Hepatocyte (in vitro differentiated cells): ENCODE results near the gene MRPL27. TPM values are rescaled to one million over a fixed set of nuclear protein-coding genes. Genes with fewer than 3 reads are reported as not detected.

Experiments used
- DNase-seq: peaks from one replicate; pipeline ENCODE4 v3.0.0-alpha.2; 2016; ENCODE audit warnings: low spot score
- H2AFZ ChIP-seq: fragments of 200-600 bp; sonication (generic); 2 replicates; pipeline ENCODE4 v1.6.0; 2016; ENCODE audit warnings: antibody characterized with exemption, mild to moderate bottlenecking
- H3K27ac ChIP-seq: fragments of 200-600 bp; sonication (generic); 2 replicates; pipeline ENCODE4 v1.5.1; 2016; ENCODE audit warnings: mild to moderate bottlenecking
- H3K27me3 ChIP-seq: fragments of 200-600 bp; sonication (generic); 2 replicates; pipeline ENCODE4 v1.6.1; 2016
- H3K36me3 ChIP-seq: fragments of 200-600 bp; sonication (generic); replicated peaks from 2 replicates; pipeline ENCODE4 v1.5.1; 2016; ENCODE audit warnings: low read depth; ENCODE audit not compliant: insufficient read depth
- H3K4me1 ChIP-seq: fragments of 200-600 bp; sonication (generic); 2 replicates; pipeline ENCODE4 v1.5.1; 2016; ENCODE audit warnings: mild to moderate bottlenecking, moderate library complexity; ENCODE audit not compliant: insufficient read depth
- H3K4me2 ChIP-seq: fragments of 200-600 bp; sonication (generic); 2 replicates; pipeline ENCODE4 v1.6.0; 2016
- H3K4me3 ChIP-seq: fragments of 200-600 bp; sonication (generic); 2 replicates; pipeline ENCODE4 v1.5.1; 2016; ENCODE audit warnings: mild to moderate bottlenecking
- H3K79me2 ChIP-seq: fragments of 200-600 bp; sonication (generic); 2 replicates; pipeline ENCODE4 v1.6.0; 2017; ENCODE audit warnings: mild to moderate bottlenecking
- H3K9me2 ChIP-seq: fragments of 200-600 bp; sonication (generic); replicated peaks from 2 replicates; pipeline ENCODE4 v1.6.0; 2017; ENCODE audit warnings: mild to moderate bottlenecking; ENCODE audit not compliant: insufficient read depth
- H3K9me3 ChIP-seq: fragments of 200-600 bp; sonication (generic); 2 replicates; pipeline ENCODE4 v1.5.1; 2016; ENCODE audit warnings: low read depth, mild to moderate bottlenecking
- H4K20me1 ChIP-seq: fragments of 200-600 bp; sonication (generic); 2 replicates; pipeline ENCODE4 v1.6.0; 2016; ENCODE audit warnings: mild to moderate bottlenecking; ENCODE audit not compliant: insufficient read depth, poor library complexity, severe bottlenecking
- EZH2 ChIP-seq: fragments of 200-600 bp; sonication (generic); IDR thresholded peaks from 2 replicates; pipeline ENCODE4 v1.6.1; 2016; ENCODE audit warnings: antibody characterized with exemption, mild to moderate bottlenecking, borderline replicate concordance
- EZH2phosphoT487 ChIP-seq: fragments of 200-600 bp; sonication (generic); IDR thresholded peaks from one replicate; pipeline ENCODE4 v1.6.1; 2018; ENCODE audit warnings: antibody characterized with exemption, mild to moderate bottlenecking, low read depth, moderate library complexity; ENCODE audit not compliant: unreplicated experiment, severe bottlenecking
- WGBS: methylation state at CpG from one replicate; pipeline ENCODE4 v1.1.6; 2016; ENCODE audit warnings: low lambda C conversion rate; ENCODE audit errors: missing lambda C conversion rate; 5-methylcytosine and 5-hydroxymethylcytosine counted together
- polyA plus RNA-seq: library from polyadenylated mRNA; unstranded; fragments of >200 nt; fragmentation: Nextera tagmentation; extraction: Ambion mirVana; gene quantifications from 2 replicates; pipeline ENCODE4 v1.2.1, GENCODE V29; 2016
- small RNA-seq: library from RNA; depleted of rRNA; stranded (forward); fragments of <200 nt; gene quantifications from one replicate; pipeline ENCODE3, GENCODE V24; 2014
- total RNA-seq: library from RNA; depleted of rRNA; stranded (reverse); fragments of >200 nt; gene quantifications from 2 replicates; pipeline ENCODE4 v1.2.3, GENCODE V29; 2014
- TF ChIP-seq, protein P1 (sequence below): fragments of 200-600 bp; sonication (generic); IDR thresholded peaks from 2 replicates; pipeline ENCODE4 v1.5.1; 2016; ENCODE audit warnings: antibody characterized with exemption, mild to moderate bottlenecking; ENCODE audit not compliant: poor library complexity

The MRPL27 gene
- total and polyA plus RNA-seq, 2 experiments from 2014 or later: 83.0 to 139 TPM

DNA sequence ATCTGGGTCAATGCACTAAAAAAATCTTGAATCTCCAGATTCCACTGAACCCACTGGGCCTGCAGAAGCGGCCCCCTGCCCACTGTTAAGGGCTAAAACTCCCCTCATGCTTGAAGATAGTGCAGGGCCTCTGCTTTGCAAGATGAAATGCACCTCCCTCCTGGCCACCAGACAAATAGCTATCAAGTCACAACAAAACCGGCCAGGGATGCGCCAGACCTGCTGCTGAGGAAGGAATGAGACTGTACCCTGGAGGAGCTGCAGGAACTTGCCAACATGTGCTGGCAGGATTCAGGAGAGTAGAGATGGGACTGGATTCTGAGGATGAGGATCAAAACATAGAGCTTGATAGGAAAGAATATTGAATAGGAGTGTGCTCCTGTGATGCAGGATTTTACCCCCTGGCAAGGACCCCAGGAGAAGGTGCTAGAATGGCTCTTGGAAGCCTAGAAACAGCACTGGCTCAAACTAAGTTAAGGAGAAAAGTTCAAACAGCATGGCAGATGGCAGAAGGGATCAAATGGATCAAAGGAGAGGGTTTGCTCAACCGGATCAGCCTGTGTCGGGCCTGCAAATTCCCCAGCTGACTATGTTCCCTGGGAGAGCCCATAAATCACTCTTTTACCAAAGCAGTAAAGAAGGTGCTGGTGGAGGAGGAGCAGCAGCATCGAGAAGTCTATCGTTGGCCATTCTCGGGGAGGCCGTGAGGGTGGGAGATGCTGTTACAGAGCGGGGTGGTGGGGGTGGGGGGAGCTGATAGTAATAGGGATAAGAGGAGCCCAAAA is 54.3 kb downstream of the MRPL27 start:
- WGBS: 34% methylated on average over 10 of the region's 10 CpGs
- H3K79me2 ChIP-seq: no peaks in the 10 kb centered on the region
- no peaks in the 10 kb centered on the region for H3K27me3 ChIP-seq
- H3K4me3 ChIP-seq: no peak overlapping the region
- no peaks in the 10 kb centered on the region for H4K20me1 ChIP-seq
- peak overlapping the region; percentile 56 for H3K4me2 ChIP-seq
- peak; percentile 52 for DNase-seq
- no peak overlapping the region for H2AFZ ChIP-seq
- H3K36me3 ChIP-seq: no peaks in the 10 kb centered on the region
- H3K9me3 ChIP-seq: no peaks in the 10 kb centered on the region
- TF ChIP-seq, protein P1, sequence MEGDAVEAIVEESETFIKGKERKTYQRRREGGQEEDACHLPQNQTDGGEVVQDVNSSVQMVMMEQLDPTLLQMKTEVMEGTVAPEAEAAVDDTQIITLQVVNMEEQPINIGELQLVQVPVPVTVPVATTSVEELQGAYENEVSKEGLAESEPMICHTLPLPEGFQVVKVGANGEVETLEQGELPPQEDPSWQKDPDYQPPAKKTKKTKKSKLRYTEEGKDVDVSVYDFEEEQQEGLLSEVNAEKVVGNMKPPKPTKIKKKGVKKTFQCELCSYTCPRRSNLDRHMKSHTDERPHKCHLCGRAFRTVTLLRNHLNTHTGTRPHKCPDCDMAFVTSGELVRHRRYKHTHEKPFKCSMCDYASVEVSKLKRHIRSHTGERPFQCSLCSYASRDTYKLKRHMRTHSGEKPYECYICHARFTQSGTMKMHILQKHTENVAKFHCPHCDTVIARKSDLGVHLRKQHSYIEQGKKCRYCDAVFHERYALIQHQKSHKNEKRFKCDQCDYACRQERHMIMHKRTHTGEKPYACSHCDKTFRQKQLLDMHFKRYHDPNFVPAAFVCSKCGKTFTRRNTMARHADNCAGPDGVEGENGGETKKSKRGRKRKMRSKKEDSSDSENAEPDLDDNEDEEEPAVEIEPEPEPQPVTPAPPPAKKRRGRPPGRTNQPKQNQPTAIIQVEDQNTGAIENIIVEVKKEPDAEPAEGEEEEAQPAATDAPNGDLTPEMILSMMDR: no peak
- TF ChIP-seq EZH2phosphoT487: no peak
- TF ChIP-seq EZH2: no peak
- H3K27ac ChIP-seq: peak overlapping the region; percentile 55
- no peaks in the 10 kb centered on the region for H3K4me1 ChIP-seq
- H3K9me2 ChIP-seq: no peaks in the 10 kb centered on the region

Small RNA genes lying within 50 kb of the gene (small RNA-seq; reads per million reads assigned to genes)
- gene RF00019: not detected

Other genes with a start within 250 kb of the MRPL27 start
- gene SAMD14, start 243.0 kb downstream of the MRPL27 start, total RNA-seq: 2.4 and 3.1 TPM in 2 replicates
- gene SAMD14, start 243.0 kb downstream of the MRPL27 start, polyA plus RNA-seq: 3.1 and 4.2 TPM in 2 replicates
- gene PPP1R9B, start 222.5 kb downstream of the MRPL27 start, total RNA-seq: 22.5 and 26.2 TPM in 2 replicates
- 5.1 and 6.7 TPM in 2 replicates for gene PPP1R9B, start 222.5 kb downstream of the MRPL27 start, polyA plus RNA-seq
- 0.37 TPM in 1 of 2 replicates, not detected in the other for gene SGCA, start 207.2 kb downstream of the MRPL27 start, total RNA-seq
- 0.83 and 2.2 TPM in 2 replicates for gene SGCA, start 207.2 kb downstream of the MRPL27 start, polyA plus RNA-seq
- gene COL1A1, start 171.6 kb downstream of the MRPL27 start, total RNA-seq: 351 and 1,063 TPM in 2 replicates
- gene COL1A1, start 171.6 kb downstream of the MRPL27 start, polyA plus RNA-seq: 5,822 and 6,071 TPM in 2 replicates
- gene TMEM92, start 98.7 kb downstream of the MRPL27 start, total RNA-seq: 6.9 and 11.3 TPM in 2 replicates
- 21.7 and 24.0 TPM in 2 replicates for gene TMEM92, start 98.7 kb downstream of the MRPL27 start, polyA plus RNA-seq
- 26.8 and 27.4 TPM in 2 replicates for gene XYLT2, start 27.1 kb downstream of the MRPL27 start, total RNA-seq
- 18.3 and 19.9 TPM in 2 replicates for gene XYLT2, start 27.1 kb downstream of the MRPL27 start, polyA plus RNA-seq
- 1.9 and 2.1 TPM in 2 replicates for gene EME1, start within 50 bp of the MRPL27 start, total RNA-seq
- 5.1 and 7.2 TPM in 2 replicates for gene EME1, start within 50 bp of the MRPL27 start, polyA plus RNA-seq
- 97.9 and 121 TPM in 2 replicates for gene LRRC59, start 24.3 kb upstream of the MRPL27 start, total RNA-seq
- gene LRRC59, start 24.3 kb upstream of the MRPL27 start, polyA plus RNA-seq: 82.3 and 105 TPM in 2 replicates
- 37.7 and 47.9 TPM in 2 replicates for gene ACSF2, start 53.0 kb upstream of the MRPL27 start, total RNA-seq
- 39.1 and 43.1 TPM in 2 replicates for gene ACSF2, start 53.0 kb upstream of the MRPL27 start, polyA plus RNA-seq
- 0.20 and 0.40 TPM in 2 replicates for gene CHAD, start 95.7 kb upstream of the MRPL27 start, total RNA-seq
- 1.1 and 1.8 TPM in 2 replicates for gene CHAD, start 95.7 kb upstream of the MRPL27 start, polyA plus RNA-seq
- gene RSAD1, start 105.7 kb upstream of the MRPL27 start, total RNA-seq: 28.6 and 29.7 TPM in 2 replicates
- gene RSAD1, start 105.7 kb upstream of the MRPL27 start, polyA plus RNA-seq: 30.4 and 44.2 TPM in 2 replicates
- 0.43 TPM in 1 of 2 replicates, not detected in the other for gene MYCBPAP, start 135.3 kb upstream of the MRPL27 start, total RNA-seq
- gene MYCBPAP, start 135.3 kb upstream of the MRPL27 start, polyA plus RNA-seq: 0.70 and 1.2 TPM in 2 replicates
- gene EPN3, start 159.6 kb upstream of the MRPL27 start, total RNA-seq: 2.7 and 3.8 TPM in 2 replicates
- gene EPN3, start 159.6 kb upstream of the MRPL27 start, polyA plus RNA-seq: 11.5 and 12.1 TPM in 2 replicates
- gene SPATA20, start 174.0 kb upstream of the MRPL27 start, total RNA-seq: 91.0 and 97.5 TPM in 2 replicates
- 108 and 114 TPM in 2 replicates for gene SPATA20, start 174.0 kb upstream of the MRPL27 start, polyA plus RNA-seq
- 2.9 and 4.8 TPM in 2 replicates for gene CACNA1G, start 187.5 kb upstream of the MRPL27 start, total RNA-seq
- 3.5 and 4.8 TPM in 2 replicates for gene CACNA1G, start 187.5 kb upstream of the MRPL27 start, polyA plus RNA-seq